HCT116 (cell line): ENCODE results near the gene PGGHG. TPM values are rescaled to one million over a fixed set of nuclear protein-coding genes. Genes with fewer than 3 reads are reported as not detected.
"Not testable (repeated sequence)": the region's sequence is repeated elsewhere in the genome, so short reads cannot be mapped to it uniquely, and the experiment has no call there.

ENCODE experiments used
- ATAC-seq: fragments of 200-7000 bp; cut with Tn5 transposase; 2 replicates; pipeline ENCODE4 v1.9.1; 2020; ENCODE audit warnings: mild to moderate bottlenecking, moderate library complexity
- BruUV-seq: library from RNA; stranded (reverse); fragments of 400-500 nt; replicated peaks from 2 replicates; lab custom pipeline; 2021; lab: Mats Ljungman, UMichigan
- CTCF ChIA-PET: fragments of 300-600 bp; sonication (Branson Sonifier 250); formaldehyde crosslinking; loops from one replicate; lab custom pipeline; 2021; ENCODE audit warnings: antibody characterized with exemption; lab: Charles Lee
- POLR2A ChIA-PET: fragments of 300-600, 350-600 bp; sonication (Branson Sonifier 250); formaldehyde crosslinking; loops from one replicate; lab custom pipeline; 2021; ENCODE audit warnings: antibody characterized with exemption; lab: Charles Lee
- RAD21 ChIA-PET, 2 experiments: fragments of 300-600 bp; sonication (Branson Sonifier 250); formaldehyde crosslinking; loops; one replicate each; lab custom pipeline; 2023; ENCODE audit warnings: low total read pairs in 2 of 2; ENCODE audit not compliant: uncharacterized antibody in 2 of 2, unreplicated experiment in 2 of 2, low non-redundant PET in 1 of 2; lab: Charles Lee
- DNase-seq: peaks from one replicate; pipeline ENCODE4 v3.0.0-alpha.2; 2010; ENCODE audit warnings: low read depth, low spot score
- H2AFZ ChIP-seq: fragments of 200-600 bp; shearing (Covaris generic), sonication (generic); 2 replicates; pipeline ENCODE4 v1.6.1; 2017; ENCODE audit warnings: low read depth, mixed run types, mixed read lengths, antibody characterized with exemption, low read length; ENCODE audit not compliant: poor library complexity, severe bottlenecking
- H3K27ac ChIP-seq: 2 replicates; pipeline ENCODE4 v1.5.1; 2012; ENCODE audit warnings: low read depth, low read length
- H3K27me3 ChIP-seq: fragments of 200-600 bp; sonication (generic); 2 replicates; pipeline ENCODE4 v1.6.1; 2016; ENCODE audit warnings: mixed run types, low read length, mixed read lengths; ENCODE audit not compliant: insufficient read depth
- H3K36me3 ChIP-seq, 2 experiments: fragments of 200-500 bp in 1 of 2; fragments of 200-600 bp in 1 of 2; sonication (Bioruptor generic) in 1 of 2; sonication (generic) in 1 of 2; 2 replicates each; pipeline versions ENCODE4 v1.5.1 to v1.6.1; 2014 to 2016; ENCODE audit warnings: low read length in 2 of 2, inconsistent platforms in 1 of 2, mixed read lengths in 1 of 2, mixed run types in 1 of 2; ENCODE audit not compliant: insufficient read depth in 2 of 2, control insufficient read depth in 1 of 2
- H3K4me1 ChIP-seq, 2 experiments: fragments of 200-600 bp in 1 of 2; sonication (generic) in 1 of 2; 2 replicates each; pipeline versions ENCODE4 v1.5.1 to v1.6.1; 2012 to 2017; ENCODE audit warnings: low read length in 2 of 2, inconsistent platforms in 1 of 2, mild to moderate bottlenecking in 1 of 2, mixed read lengths in 1 of 2, mixed run types in 1 of 2, moderate library complexity in 1 of 2; ENCODE audit not compliant: insufficient read depth in 2 of 2, control insufficient read depth in 1 of 2
- H3K4me2 ChIP-seq: fragments of 200-600 bp; sonication (generic); 2 replicates; pipeline ENCODE4 v1.6.1; 2017; ENCODE audit warnings: mixed run types, low read length, mixed read lengths
- H3K4me3 ChIP-seq, 2 experiments: fragments of 200-600 bp in 1 of 2; sonication (generic) in 1 of 2; replicated peaks in 1 of 2; 2 replicates each; pipeline ENCODE4 v1.5.1; 2011 to 2016; ENCODE audit warnings: low read length in 2 of 2, control low read depth in 1 of 2, low read depth in 1 of 2, mild to moderate bottlenecking in 1 of 2, mixed read lengths in 1 of 2, mixed run types in 1 of 2
- H3K79me2 ChIP-seq: fragments of 200-600 bp; sonication (generic); 2 replicates; pipeline ENCODE4 v1.6.1; 2017; ENCODE audit warnings: mild to moderate bottlenecking, mixed run types, low read length, moderate library complexity, mixed read lengths; ENCODE audit not compliant: insufficient read depth
- H3K9ac ChIP-seq: fragments of 200-600 bp; sonication (generic); 2 replicates; pipeline ENCODE4 v1.6.1; 2016; ENCODE audit warnings: low read length, mixed read lengths
- H3K9me2 ChIP-seq: fragments of 200-600 bp; sonication (generic), shearing (Covaris generic); 2 replicates; pipeline ENCODE4 v1.6.1; 2017; ENCODE audit warnings: mixed run types, mild to moderate bottlenecking, moderate library complexity; ENCODE audit not compliant: insufficient read depth
- H3K9me3 ChIP-seq, 2 experiments: fragments of 200-500 bp in 1 of 2; fragments of 200-600 bp in 1 of 2; sonication (Bioruptor generic) in 1 of 2; sonication (generic) in 1 of 2; 2 replicates each; pipeline ENCODE4 v1.6.1; 2014 to 2017; ENCODE audit warnings: low read length in 2 of 2, mixed read lengths in 2 of 2, inconsistent platforms in 1 of 2, low read depth in 1 of 2, mild to moderate bottlenecking in 1 of 2, mixed run types in 1 of 2, moderate library complexity in 1 of 2; ENCODE audit not compliant: control insufficient read depth in 1 of 2, insufficient read depth in 1 of 2
- H4K20me1 ChIP-seq: fragments of 200-600 bp; sonication (generic), shearing (Covaris generic); 2 replicates; pipeline ENCODE4 v1.6.1; 2017; ENCODE audit warnings: mixed run types, mild to moderate bottlenecking, moderate library complexity; ENCODE audit not compliant: insufficient read depth
- ATF3 ChIP-seq: IDR thresholded peaks from 2 replicates; pipeline ENCODE4 v1.6.1; 2012
- CBX3 ChIP-seq: IDR thresholded peaks from 2 replicates; pipeline ENCODE4 v1.6.1; 2012; ENCODE audit warnings: low read depth
- CTCF ChIP-seq, 3 experiments: fragments of 200-600 bp in 1 of 3; sonication (generic) in 1 of 3; IDR thresholded peaks in 2 of 3; conservative IDR thresholded peaks in 1 of 3; 2 replicates each; pipeline ENCODE4 v1.5.1; 2012 to 2017; ENCODE audit warnings: low read depth in 2 of 3, low read length in 2 of 3, antibody characterized with exemption in 1 of 3, borderline replicate concordance in 1 of 3, control low read depth in 1 of 3, mild to moderate bottlenecking in 1 of 3, mixed read lengths in 1 of 3, mixed run types in 1 of 3, moderate library complexity in 1 of 3; ENCODE audit not compliant: insufficient read depth in 1 of 3
- ELF1 ChIP-seq: IDR thresholded peaks from 2 replicates; pipeline ENCODE4 v1.6.1; 2012; ENCODE audit warnings: low read depth, borderline replicate concordance
- EZH2phosphoT487 ChIP-seq: fragments of 200-600 bp; IDR thresholded peaks from 2 replicates; pipeline ENCODE4 v1.6.1; 2018; ENCODE audit warnings: antibody characterized with exemption, borderline replicate concordance
- FOSL1 ChIP-seq: IDR thresholded peaks from 2 replicates; pipeline ENCODE4 v1.6.1; 2012; ENCODE audit warnings: low read depth
- JUND ChIP-seq: IDR thresholded peaks from 2 replicates; pipeline ENCODE4 v1.6.1; 2012
- MAX ChIP-seq: IDR thresholded peaks from 2 replicates; pipeline ENCODE4 v1.6.1; 2012
- RAD21 ChIP-seq: IDR thresholded peaks from 2 replicates; pipeline ENCODE4 v1.6.1; 2012; ENCODE audit warnings: low read depth, mild to moderate bottlenecking
- SIN3A ChIP-seq: IDR thresholded peaks from 2 replicates; pipeline ENCODE4 v1.6.1; 2012; ENCODE audit warnings: low read depth
- TCF7L2 ChIP-seq: IDR thresholded peaks from 2 replicates; pipeline ENCODE4 v1.7.0; 2011; ENCODE audit warnings: borderline replicate concordance, inconsistent platforms; ENCODE audit not compliant: insufficient read depth, insufficient read length; ENCODE audit errors: extremely low read depth
- YY1 ChIP-seq: IDR thresholded peaks from 2 replicates; pipeline ENCODE4 v1.6.1; 2011; ENCODE audit warnings: low read length, low read depth, moderate library complexity, mild to moderate bottlenecking; ENCODE audit not compliant: insufficient replicate concordance; ENCODE audit errors: extremely low read depth
- ZNF274 ChIP-seq: fragments of 200-500 bp; sonication (Bioruptor generic); IDR thresholded peaks from 2 replicates; pipeline ENCODE4 v1.6.1; 2014; ENCODE audit warnings: mild to moderate bottlenecking, low read depth, low read length, inconsistent platforms
- intact Hi-C: fragments of 100-400 bp; cut with micrococcal nuclease; formaldehyde crosslinking; loops from 2 replicates; pipeline ENCODE4 v1.10.0; 2022
- total RNA-seq: library from RNA; stranded (reverse); gene quantifications from one replicate; pipeline ENCODE4 v1.2.1, GENCODE V29; 2021; ENCODE audit not compliant: unreplicated experiment

The PGGHG gene
- total RNA-seq, 1 experiment from 2014 or later: 57.5 TPM

GRCh38 chr11:316891-317301 is 28.0 kb downstream of the PGGHG start:
- Histone ChIP-seq H4K20me1 (no peaks in the 10 kb centered on the region), H3K36me3 (no peaks in the 10 kb centered on the region), H3K79me2 (peaks cover 12% of the 10 kb centered on the region), H3K9me3 (no peaks in the 10 kb centered on the region), H3K9ac (no peak overlapping the region), H3K4me2 (no peak overlapping the region), H3K4me3 (no peak overlapping the region), H3K27ac (no peak overlapping the region), H3K4me1 (peaks cover 10 to 16% of the 10 kb centered on the region in 2 experiments), H3K9me2 (no peaks in the 10 kb centered on the region), H3K27me3 (no peaks in the 10 kb centered on the region), H2AFZ (no peak overlapping the region)
- ATAC-seq (no peak), DNase-seq (no peak)
- intact Hi-C loops: no loop called here
- ChIA-PET RAD21 (interaction anchor here in 1 of 2 experiments (0.6 kb wide), 1 partner anchor 22 kb away, joined by 4 read pairs; no protein-coding TSS in a partner anchor), CTCF (interaction anchor here (0.6 to 1.8 kb wide), 6 partner anchors 8 to 38 kb away, joined by 3 to 8 read pairs (median 5); partner anchors contain the start of gene IFITM2), POLR2A (no interaction called here)
- TF ChIP-seq CTCF (IDR thresholded peaks at IDR 0.05 in 2 of 3, conservative IDR thresholded peaks at IDR 0.05 in 1 of 3; ENCODE audit: borderline replicate concordance in 1 of 3, insufficient read depth in 1 of 3, low read depth in 2 of 3, low read length in 2 of 3) (no peak), RAD21 (no peak), ATF3 (no peak), MAX (no peak), ELF1 (no peak), FOSL1 (no peak), CBX3 (no peak), ZNF274 (no peak), EZH2phosphoT487 (no peak), YY1 (no peak), SIN3A (no peak), TCF7L2 (no peak), JUND (no peak)
- BruUV-seq: no TSS peak

GRCh38 chr11:317668-318404 is 28.9 kb downstream of the PGGHG start:
- H3K9me2 ChIP-seq, H3K9ac ChIP-seq, BruUV-seq, H3K4me3 ChIP-seq, H4K20me1 ChIP-seq, H3K9me3 ChIP-seq, H2AFZ ChIP-seq, DNase-seq, H3K4me2 ChIP-seq, ATAC-seq, H3K27ac ChIP-seq, H3K36me3 ChIP-seq, intact Hi-C loops, POLR2A ChIA-PET, H3K27me3 ChIP-seq: not testable (repeated sequence)
- Histone ChIP-seq H3K79me2 (peaks cover 12% of the 10 kb centered on the region), H3K4me1 (peaks cover 10 to 16% of the 10 kb centered on the region in 2 experiments)
- ChIA-PET CTCF (interaction anchor here (0.6 to 1.8 kb wide), 6 partner anchors 9 to 37 kb away, joined by 3 to 8 read pairs (median 5); partner anchors contain the start of gene IFITM2), RAD21 (interaction anchor here in 1 of 2 experiments (0.6 kb wide), 1 partner anchor 21 kb away, joined by 4 read pairs; no protein-coding TSS in a partner anchor)
